Stimulated activated CD4-positive, alpha-beta T cell treated with anti-CD3 and anti-CD28 coated beads, TNF-alpha, amount 100 ng/mL, for 4 hours (primary cell): ENCODE measurements around the gene AQP5.

Experiments
- DNase-seq, 3 experiments: peaks; one replicate each; pipeline ENCODE4 v3.0.0-alpha.2; 2020; ENCODE audit warnings: low read depth in 3 of 3

The AQP5 gene

GRCh38 chr12:49964849-49965624 is 3.4 kb downstream of the AQP5 start:
- no peak for DNase-seq

GRCh38 chr12:49965836-49966235 is 4.2 kb downstream of the AQP5 start:
- DNase-seq: no peak

GRCh38 chr12:49966511-49967041 is 4.9 kb downstream of the AQP5 start:
- DNase-seq: no peak

- DNase-seq: peak; percentile 80 to 97 (median 86)
Observed at GRCh38 chr12:49967042-49967776, 5.5 kb downstream of the AQP5 start.

- DNase-seq: no peak
Observed at GRCh38 chr12:49967777-49968250, 6.1 kb downstream of the AQP5 start.

GRCh38 chr12:49968471-49968870 is 6.8 kb downstream of the AQP5 start:
- DNase-seq: no peak

- no peak for DNase-seq
Observed at GRCh38 chr12:49969027-49969426, 7.4 kb downstream of the AQP5 start.

- no peak for DNase-seq
Observed at GRCh38 chr12:49969651-49970429, 8.2 kb downstream of the AQP5 start.

- DNase-seq: no peak
Observed at GRCh38 chr12:49970658-49971057, 9.0 kb downstream of the AQP5 start.

GRCh38 chr12:49971141-49971540 is 9.5 kb downstream of the AQP5 start:
- no peak for DNase-seq

GRCh38 chr12:49972129-49972528 is 10.5 kb downstream of the AQP5 start:
- no peak for DNase-seq

- DNase-seq: no peak
Observed at GRCh38 chr12:49972641-49973360, 11.1 kb downstream of the AQP5 start, which contains the start of gene AQP6. AQP6 (plus strand) TSS chr12:49972947; CDS start chr12:49973174, 227 bp downstream.

- no peak for DNase-seq
Observed at GRCh38 chr12:49973361-49973830, 11.7 kb downstream of the AQP5 start.

GRCh38 chr12:49974231-49974675 is 12.6 kb downstream of the AQP5 start:
- DNase-seq: no peak

GRCh38 chr12:49974677-49975317 is 13.1 kb downstream of the AQP5 start:
- DNase-seq: no peak

GRCh38 chr12:49975318-49975761 is 13.7 kb downstream of the AQP5 start:
- no peak for DNase-seq

- no peak for DNase-seq
Observed at GRCh38 chr12:49976557-49976956, 14.9 kb downstream of the AQP5 start.

- no peak for DNase-seq
Observed at GRCh38 chr12:49978125-49978524, 16.5 kb downstream of the AQP5 start.

- no peak for DNase-seq
Observed at GRCh38 chr12:49979016-49979586, 17.4 kb downstream of the AQP5 start.

GRCh38 chr12:49979791-49980190 is 18.1 kb downstream of the AQP5 start:
- DNase-seq: no peak
